ENCODE measurements around the gene NINL. TPM values are rescaled to one million over a fixed set of nuclear protein-coding genes. Genes with fewer than 3 reads are reported as not detected.

Gene NINL
- polyA plus RNA-seq, 1 donor (not counting 4 experiments of a cell fraction or from before 2014, with no cell fraction given) = 0.79 TPM

DNA sequence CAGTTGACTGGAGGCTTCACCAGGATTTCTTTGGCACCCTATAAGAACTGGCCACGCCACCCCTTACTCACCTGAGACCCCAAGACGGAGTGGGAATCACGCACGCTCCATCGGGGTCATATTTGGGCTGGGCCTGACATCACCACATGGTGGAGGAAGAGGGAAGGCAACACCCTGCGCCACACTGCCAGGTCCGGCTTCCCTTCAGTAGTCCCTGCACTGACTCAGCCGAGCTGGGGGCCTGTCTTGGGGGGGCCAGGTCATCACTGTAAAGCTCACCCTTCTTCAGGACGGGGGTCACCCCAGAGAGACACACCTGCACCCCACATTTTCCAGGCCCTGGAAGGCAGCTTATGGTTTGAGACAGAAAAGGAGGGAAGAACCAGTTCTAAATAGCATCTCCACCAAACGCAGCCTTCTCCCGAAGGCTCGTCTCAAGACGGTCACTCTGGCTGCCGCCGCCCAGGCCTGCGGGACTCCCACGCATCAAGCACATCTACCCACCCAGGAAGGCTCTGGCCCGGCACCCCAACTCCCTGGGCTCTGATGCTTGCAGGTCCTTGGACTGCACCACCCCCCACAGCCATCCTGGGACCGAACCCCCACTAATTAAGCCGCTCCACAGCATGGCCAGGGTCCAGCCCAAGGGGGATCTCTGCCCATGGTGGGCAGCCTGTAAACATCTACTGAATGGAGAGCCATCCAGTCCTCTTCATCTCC lies 126.1 kb downstream of the NINL start:
- H3K27ac ChIP-seq (ENCODE audit: control insufficient read depth, insufficient read depth, low read length) = no peak overlapping the region
- H4K20me1 ChIP-seq (ENCODE audit: control insufficient read depth, extremely low read depth, insufficient read depth, low read length) = no peaks in the 10 kb centered on the region
- FAIRE-seq (no peak), DNase-seq (ENCODE audit: low read depth, low spot score) (no peak)
- no peaks in the 10 kb centered on the region for H3K4me1 ChIP-seq (ENCODE audit: control insufficient read depth, extremely low read depth, insufficient read depth, low read length)
- no peaks in the 10 kb centered on the region for H3K9me1 ChIP-seq (ENCODE audit: control insufficient read depth, extremely low read depth, insufficient read depth, low read length)
- no peaks in the 10 kb centered on the region for H3K27me3 ChIP-seq (ENCODE audit: control insufficient read depth, extremely low read depth, insufficient read depth, low read length)
- TF ChIP-seq CTCF (optimal IDR thresholded peaks at IDR 0.05 in 1 of 3, IDR thresholded peaks at IDR 0.05 in 1 of 3, conservative IDR thresholded peaks at IDR 0.05 in 1 of 3; ENCODE audit: extremely low read depth in 1 of 3, insufficient read depth in 2 of 3, low read length in 3 of 3) = no peak
- no peak for TF ChIP-seq EZH2 (IDR thresholded peaks at IDR 0.05; ENCODE audit: low read length)
- no peak overlapping the region for H3K4me2 ChIP-seq (ENCODE audit: control insufficient read depth, extremely low read depth, insufficient read depth, low read depth, low read length)
- H3K36me3 ChIP-seq (ENCODE audit: control insufficient read depth in 2 of 2, extremely low read depth in 1 of 2, insufficient read depth in 2 of 2, low read length in 2 of 2) = no peaks in the 10 kb centered on the region
- H3K4me3 ChIP-seq (ENCODE audit: control insufficient read depth in 2 of 3, extremely low read depth in 1 of 3, insufficient read depth in 2 of 3, low read depth in 1 of 3, low read length in 3 of 3) = no peak overlapping the region
- no peak overlapping the region for H2AFZ ChIP-seq (ENCODE audit: control insufficient read depth, low read length)
- H3K79me2 ChIP-seq (ENCODE audit: control insufficient read depth, insufficient read depth, low read length) = no peaks in the 10 kb centered on the region
- H3K9ac ChIP-seq (ENCODE audit: control insufficient read depth, extremely low read depth, insufficient read depth, low read length) = no peak overlapping the region
- H3K9me3 ChIP-seq (ENCODE audit: control insufficient read depth, low read depth, low read length) = no peaks in the 10 kb centered on the region
- dilution Hi-C loops (cut with MboI; ENCODE audit: extremely low pct_ligation_motif_present, low sequenced_read_pairs) = no loop called here

GRCh38 chr20:25457886-25458680 lies 127.2 kb downstream of the NINL start:
- no peak overlapping the region for H2AFZ ChIP-seq (ENCODE audit: control insufficient read depth, low read length)
- TF ChIP-seq CTCF (optimal IDR thresholded peaks at IDR 0.05 in 1 of 3, IDR thresholded peaks at IDR 0.05 in 1 of 3, conservative IDR thresholded peaks at IDR 0.05 in 1 of 3; ENCODE audit: extremely low read depth in 1 of 3, insufficient read depth in 2 of 3, low read length in 3 of 3) (no peak), EZH2 (IDR thresholded peaks at IDR 0.05; ENCODE audit: low read length) (no peak)
- H3K27ac ChIP-seq (ENCODE audit: control insufficient read depth, insufficient read depth, low read length) = no peak overlapping the region
- no peak for DNase-seq (ENCODE audit: low read depth, low spot score)
- H3K4me1 ChIP-seq (ENCODE audit: control insufficient read depth, extremely low read depth, insufficient read depth, low read length) = no peaks in the 10 kb centered on the region
- H3K9ac ChIP-seq (ENCODE audit: control insufficient read depth, extremely low read depth, insufficient read depth, low read length) = no peak overlapping the region
- H4K20me1 ChIP-seq (ENCODE audit: control insufficient read depth, extremely low read depth, insufficient read depth, low read length) = no peaks in the 10 kb centered on the region
- H3K36me3 ChIP-seq (ENCODE audit: control insufficient read depth in 2 of 2, extremely low read depth in 1 of 2, insufficient read depth in 2 of 2, low read length in 2 of 2) = no peaks in the 10 kb centered on the region
- H3K27me3 ChIP-seq (ENCODE audit: control insufficient read depth, extremely low read depth, insufficient read depth, low read length) = no peaks in the 10 kb centered on the region
- H3K79me2 ChIP-seq (ENCODE audit: control insufficient read depth, insufficient read depth, low read length) = no peaks in the 10 kb centered on the region
- no peaks in the 10 kb centered on the region for H3K9me1 ChIP-seq (ENCODE audit: control insufficient read depth, extremely low read depth, insufficient read depth, low read length)
- dilution Hi-C loops (cut with MboI; ENCODE audit: extremely low pct_ligation_motif_present, low sequenced_read_pairs) = no loop called here
- no peaks in the 10 kb centered on the region for H3K9me3 ChIP-seq (ENCODE audit: control insufficient read depth, low read depth, low read length)
- no peak overlapping the region for H3K4me3 ChIP-seq (ENCODE audit: control insufficient read depth in 2 of 3, extremely low read depth in 1 of 3, insufficient read depth in 2 of 3, low read depth in 1 of 3, low read length in 3 of 3)
- no peak overlapping the region for H3K4me2 ChIP-seq (ENCODE audit: control insufficient read depth, extremely low read depth, insufficient read depth, low read depth, low read length)
- no peak for FAIRE-seq
